ENCODE measurements around the gene PHF12. TPM values are rescaled to one million over a fixed set of nuclear protein-coding genes. Genes with fewer than 3 reads are reported as not detected.
"Not testable (repeated sequence)": the region's sequence is repeated elsewhere in the genome, so short reads cannot be mapped to it uniquely, and the experiment has no call there.

The PHF12 gene
- total RNA-seq, 2 experiments from 2014 or later: 66.5 to 67.4 TPM

DNA sequence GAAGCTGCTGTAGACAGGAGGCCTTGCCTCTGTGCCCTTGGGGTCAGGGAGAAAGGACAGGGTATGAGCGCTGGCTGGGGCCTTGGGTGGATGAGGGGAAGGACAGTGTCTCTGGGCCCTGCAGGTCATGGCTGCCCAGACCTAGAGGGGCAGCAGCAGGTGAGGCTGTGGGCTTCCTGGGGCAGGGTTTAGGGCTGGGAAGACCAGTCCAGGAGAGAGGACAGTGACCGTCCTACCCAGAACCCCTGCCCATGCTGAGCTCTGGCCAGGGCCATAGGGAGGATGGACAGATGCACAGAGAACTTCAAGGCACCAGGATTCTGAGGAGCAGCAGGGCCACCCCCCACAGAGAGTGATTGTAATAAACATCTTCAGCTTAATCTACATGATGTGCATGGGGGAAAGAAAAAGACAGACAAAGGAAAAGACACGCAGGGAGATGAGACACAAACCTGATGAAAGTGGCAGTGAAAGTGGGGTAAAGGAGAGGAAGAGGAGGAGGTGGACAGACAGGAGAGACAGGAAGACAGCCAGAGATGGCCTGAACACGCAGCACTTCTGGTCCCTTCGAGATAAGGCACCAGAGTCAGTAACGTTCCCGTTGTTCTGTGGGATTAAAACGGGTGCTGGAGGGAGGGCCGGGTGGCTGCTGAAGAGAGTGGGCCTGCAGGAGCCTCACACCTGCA is 71.3 kb downstream of the PHF12 start:
- H3K36me3 Mint-ChIP-seq (ENCODE audit: low read depth): peaks cover 58% of the 10 kb centered on the region
- H3K4me3 Mint-ChIP-seq: no peak overlapping the region
- H3K9me3 Mint-ChIP-seq (ENCODE audit: insufficient read depth): no peaks in the 10 kb centered on the region
- POLR2A ChIA-PET: no interaction called here
- no peak overlapping the region for H3K27ac Mint-ChIP-seq
- ATAC-seq (no peak), DNase-seq (no peak)
- H3K4me1 Mint-ChIP-seq (ENCODE audit: low read depth): peaks cover 18% of the 10 kb centered on the region
- CTCF ChIA-PET: interaction anchor here (0.8 to 1.6 kb wide), 4 partner anchors 13 to 116 kb away, joined by 3 to 8 read pairs (median 4); partner anchors contain the start of gene FAM222B
- H3K27me3 Mint-ChIP-seq (ENCODE audit: low read depth): no peaks in the 10 kb centered on the region

DNA sequence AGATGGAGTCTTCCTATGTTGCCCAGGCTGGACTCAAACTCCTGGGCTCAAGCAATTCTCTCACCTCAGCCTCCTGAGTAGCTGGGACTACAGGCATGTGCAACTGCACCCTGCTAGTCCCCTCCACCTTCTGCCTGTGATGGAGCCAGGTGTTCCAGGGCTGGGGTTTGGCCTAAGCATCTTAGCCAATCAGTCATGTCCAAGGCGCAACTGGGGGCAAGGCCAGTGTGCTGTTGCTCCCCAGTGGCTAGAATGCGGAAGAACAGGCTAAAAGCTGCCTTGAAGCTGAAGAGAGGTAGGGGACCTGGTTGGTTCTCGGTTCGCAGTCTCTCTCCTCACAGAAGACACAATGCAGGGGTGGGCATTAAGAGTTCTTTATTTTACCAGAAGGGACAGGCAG is 72.3 kb downstream of the PHF12 start:
- ChIA-PET CTCF (interaction anchor here (0.8 to 2.2 kb wide), 5 partner anchors 14 to 152 kb away, joined by 3 to 8 read pairs (median 4); partner anchors contain the start of gene FAM222B), POLR2A (no interaction called here)
- Mint-ChIP-seq H3K27me3 (ENCODE audit: low read depth) (no peaks in the 10 kb centered on the region), H3K4me3 (no peak overlapping the region), H3K27ac (no peak overlapping the region), H3K9me3 (ENCODE audit: insufficient read depth) (no peaks in the 10 kb centered on the region), H3K4me1 (ENCODE audit: low read depth) (peaks cover 13% of the 10 kb centered on the region), H3K36me3 (ENCODE audit: low read depth) (peaks cover 52% of the 10 kb centered on the region)
- DNase-seq (no peak), ATAC-seq (no peak)

- DNase-seq: no peak
- Mint-ChIP-seq H3K4me3 (no peak overlapping the region), H3K4me1 (ENCODE audit: low read depth) (peaks cover 13% of the 10 kb centered on the region), H3K27ac (no peak overlapping the region), H3K36me3 (ENCODE audit: low read depth) (peaks cover 52% of the 10 kb centered on the region), H3K9me3 (ENCODE audit: insufficient read depth) (no peaks in the 10 kb centered on the region), H3K27me3 (ENCODE audit: low read depth) (no peaks in the 10 kb centered on the region)
- ATAC-seq: no peak
- CTCF ChIA-PET: interaction anchor here (1.2 to 2.3 kb wide), 5 partner anchors 24 to 151 kb away, joined by 3 to 8 read pairs (median 6); partner anchors contain the start of gene FAM222B
- POLR2A ChIA-PET: no interaction called here
Observed at GRCh38 chr17:28878158-28878910, 73.0 kb downstream of the PHF12 start.

- DNase-seq; H3K9me3 Mint-ChIP-seq (ENCODE audit: insufficient read depth); H3K27ac Mint-ChIP-seq; H3K4me3 Mint-ChIP-seq; POLR2A ChIA-PET; ATAC-seq; H3K27me3 Mint-ChIP-seq (ENCODE audit: low read depth): not testable (repeated sequence)
- peaks cover 41% of the 10 kb centered on the region for H3K36me3 Mint-ChIP-seq (ENCODE audit: low read depth)
- CTCF ChIA-PET: interaction anchor here (2.2 to 2.3 kb wide), 2 partner anchors 114 to 150 kb away, joined by 6 to 8 read pairs; no protein-coding TSS in a partner anchor
- H3K4me1 Mint-ChIP-seq (ENCODE audit: low read depth): peaks cover 13% of the 10 kb centered on the region
Observed at GRCh38 chr17:28877150-28877711, 74.1 kb downstream of the PHF12 start.

GRCh38 chr17:28875848-28876550 is 75.3 kb downstream of the PHF12 start:
- no peak overlapping the region for H3K27ac Mint-ChIP-seq
- DNase-seq: no peak
- H3K27me3 Mint-ChIP-seq (ENCODE audit: low read depth): no peaks in the 10 kb centered on the region
- peaks cover 32% of the 10 kb centered on the region for H3K36me3 Mint-ChIP-seq (ENCODE audit: low read depth)
- no peak for ATAC-seq
- POLR2A ChIA-PET: no interaction called here
- H3K9me3 Mint-ChIP-seq (ENCODE audit: insufficient read depth): no peaks in the 10 kb centered on the region
- CTCF ChIA-PET: interaction anchor here (2.3 kb wide), 1 partner anchor 113 kb away, joined by 6 read pairs; no protein-coding TSS in a partner anchor
- H3K4me1 Mint-ChIP-seq (ENCODE audit: low read depth): peaks cover 25% of the 10 kb centered on the region
- no peak overlapping the region for H3K4me3 Mint-ChIP-seq

DNA sequence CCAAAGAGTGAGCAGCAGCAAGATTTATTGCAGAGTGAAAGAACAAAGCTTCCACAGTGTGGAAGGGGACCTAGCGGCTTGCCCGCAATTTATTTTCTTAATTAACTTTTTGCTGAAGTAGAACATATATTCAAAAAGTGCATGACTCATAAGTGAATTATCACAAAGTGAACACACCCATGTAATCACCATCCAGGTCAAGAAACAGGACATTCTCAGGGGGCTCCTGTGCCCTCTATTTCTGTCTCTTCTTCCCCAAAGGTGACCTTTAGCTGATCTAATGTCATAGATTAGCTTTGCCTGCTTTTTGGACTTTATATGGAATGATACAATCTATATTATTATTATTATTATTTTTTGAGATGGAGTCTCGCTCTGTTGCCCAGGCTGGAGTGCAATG is 76.6 kb downstream of the PHF12 start:
- H3K4me3 Mint-ChIP-seq: no peak overlapping the region
- no peaks in the 10 kb centered on the region for H3K27me3 Mint-ChIP-seq (ENCODE audit: low read depth)
- ATAC-seq (no peak), DNase-seq (no peak)
- ChIA-PET POLR2A (interaction anchor here (0.9 kb wide), 1 partner anchor 16 kb away, joined by 3 read pairs; no protein-coding TSS in a partner anchor), CTCF (interaction anchor here (1.0 to 1.9 kb wide), 3 partner anchors 21 to 111 kb away, joined by 4 to 6 read pairs (median 5); no protein-coding TSS in a partner anchor)
- H3K4me1 Mint-ChIP-seq (ENCODE audit: low read depth): peaks cover 26% of the 10 kb centered on the region
- H3K27ac Mint-ChIP-seq: no peak overlapping the region
- no peaks in the 10 kb centered on the region for H3K9me3 Mint-ChIP-seq (ENCODE audit: insufficient read depth)
- H3K36me3 Mint-ChIP-seq (ENCODE audit: low read depth): peaks cover 20% of the 10 kb centered on the region

DNA sequence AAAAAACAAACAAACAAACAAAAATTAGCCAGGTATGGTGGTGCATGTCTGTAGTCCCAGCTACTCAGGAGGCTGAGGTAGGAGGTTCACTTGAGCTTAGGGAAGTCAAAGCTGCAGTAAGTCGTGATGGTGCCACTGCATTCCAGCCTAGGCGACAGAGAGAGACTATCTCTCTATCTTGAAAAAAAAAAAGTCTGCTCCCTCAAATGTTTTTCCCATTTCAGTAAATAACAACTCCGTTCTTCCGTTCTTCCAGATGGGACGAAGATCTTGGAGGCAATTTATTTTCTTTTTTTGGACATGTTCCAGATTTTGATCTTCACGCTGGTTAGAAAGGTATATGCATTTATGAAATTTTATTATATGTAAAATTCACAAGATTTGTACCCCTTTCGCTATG is 77.5 kb downstream of the PHF12 start:
- Mint-ChIP-seq H3K27me3 (ENCODE audit: low read depth) (no peaks in the 10 kb centered on the region), H3K9me3 (ENCODE audit: insufficient read depth) (no peaks in the 10 kb centered on the region), H3K36me3 (ENCODE audit: low read depth) (peaks cover 11% of the 10 kb centered on the region), H3K4me1 (ENCODE audit: low read depth) (peaks cover 26% of the 10 kb centered on the region), H3K27ac (no peak overlapping the region), H3K4me3 (no peak overlapping the region)
- ChIA-PET CTCF (interaction anchor here (1.0 to 1.9 kb wide), 2 partner anchors 22 to 110 kb away, joined by 4 to 5 read pairs; no protein-coding TSS in a partner anchor), POLR2A (no interaction called here)
- ATAC-seq: no peak
- no peak for DNase-seq

DNA sequence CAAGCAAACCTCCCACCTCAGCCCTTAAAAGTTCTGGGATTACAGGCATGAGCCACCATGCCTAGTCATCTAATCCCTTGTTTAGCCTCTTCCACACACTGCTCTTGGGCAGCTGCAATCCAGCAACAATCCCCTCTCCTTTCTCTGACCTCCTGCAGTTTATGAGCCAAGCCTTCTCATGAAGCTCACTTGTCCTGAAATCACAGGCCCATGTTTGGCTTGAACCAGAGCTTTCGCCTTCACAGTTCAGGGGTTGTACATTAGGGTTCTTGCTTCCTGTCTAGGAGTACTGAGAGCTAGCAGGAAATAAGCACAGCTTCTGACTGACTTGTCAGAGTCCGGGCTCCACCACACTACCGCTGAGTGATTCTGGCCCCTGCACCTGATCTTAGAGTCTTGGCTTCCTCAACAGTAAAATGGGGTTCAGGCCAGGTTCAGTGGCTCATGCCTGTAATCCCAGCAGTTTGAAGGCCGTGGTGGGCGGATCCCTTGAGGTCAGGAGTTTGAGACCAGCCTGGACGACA is 80.2 kb downstream of the PHF12 start:
- Mint-ChIP-seq H3K4me3 (no peak overlapping the region), H3K9me3 (ENCODE audit: insufficient read depth) (no peaks in the 10 kb centered on the region), H3K4me1 (ENCODE audit: low read depth) (peaks cover 16% of the 10 kb centered on the region), H3K36me3 (ENCODE audit: low read depth) (no peaks in the 10 kb centered on the region), H3K27me3 (ENCODE audit: low read depth) (no peaks in the 10 kb centered on the region), H3K27ac (peak overlapping the region; percentile 97)
- ATAC-seq (peak; percentile 99), DNase-seq (peak; percentile 76)
- POLR2A ChIA-PET: interaction anchor here (0.6 to 1.7 kb wide), 14 partner anchors 9 to 750 kb away, joined by 3 to 11 read pairs (median 5); partner anchors contain the start of genes DHRS13 and FAM222B
- CTCF ChIA-PET: interaction anchor here (0.6 to 3.5 kb wide), 15 partner anchors 9 to 144 kb away, joined by 3 to 32 read pairs (median 4); partner anchors contain the start of genes DHRS13, FAM222B, FLOT2 and TLCD1

DNA sequence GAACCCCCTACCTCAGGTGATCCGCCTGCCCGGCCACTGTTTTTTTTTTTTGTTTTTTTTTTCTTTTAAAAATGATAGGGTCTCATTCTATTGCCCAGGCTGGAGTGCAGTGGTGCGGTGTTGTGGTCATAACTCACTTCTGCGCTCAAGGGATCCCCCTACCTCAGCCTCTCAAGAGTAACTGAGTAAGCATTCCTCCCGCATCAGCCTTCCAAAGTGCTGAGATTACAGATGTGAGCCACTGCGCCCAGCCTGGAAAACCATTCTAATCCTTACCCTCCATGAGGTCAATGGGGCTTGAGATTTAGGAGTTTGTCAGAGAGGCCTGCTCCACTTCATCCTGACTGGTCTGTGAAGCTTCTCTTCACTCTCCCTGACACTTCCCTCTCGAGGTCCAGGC is 84.0 kb downstream of the PHF12 start:
- ATAC-seq: no peak
- Mint-ChIP-seq H3K27me3 (ENCODE audit: low read depth) (no peaks in the 10 kb centered on the region), H3K4me1 (ENCODE audit: low read depth) (peaks cover 13% of the 10 kb centered on the region), H3K9me3 (ENCODE audit: insufficient read depth) (no peaks in the 10 kb centered on the region), H3K4me3 (no peak overlapping the region), H3K27ac (no peak overlapping the region), H3K36me3 (ENCODE audit: low read depth) (no peaks in the 10 kb centered on the region)
- ChIA-PET POLR2A (no interaction called here), CTCF (no interaction called here)
- no peak for DNase-seq

- DNase-seq (no peak), ATAC-seq (no peak)
- H3K36me3 Mint-ChIP-seq (ENCODE audit: low read depth): peaks cover 2% of the 10 kb centered on the region
- H3K27ac Mint-ChIP-seq: no peak overlapping the region
- CTCF ChIA-PET: interaction anchor here (0.8 to 1.9 kb wide), 3 partner anchors 23 to 102 kb away, joined by 3 to 7 read pairs (median 4); partner anchors contain the start of gene FAM222B
- peaks cover 3% of the 10 kb centered on the region for H3K4me1 Mint-ChIP-seq (ENCODE audit: low read depth)
- H3K9me3 Mint-ChIP-seq (ENCODE audit: insufficient read depth): no peaks in the 10 kb centered on the region
- H3K4me3 Mint-ChIP-seq: no peak overlapping the region
- no peaks in the 10 kb centered on the region for H3K27me3 Mint-ChIP-seq (ENCODE audit: low read depth)
- POLR2A ChIA-PET: interaction anchor here (1.1 kb wide), 1 partner anchor 32 kb away, joined by 3 read pairs; the partner anchor contains the start of gene FLOT2
Observed at GRCh38 chr17:28865946-28866752, 85.2 kb downstream of the PHF12 start.

Data from activated CD8-positive, alpha-beta T cell treated with anti-CD3 and anti-CD28 coated beads, Interleukin-2, amount 10 ng/mL, durations not matched to agents 7 days and 5 days (primary cell).